GM12872 (cell line): Measurements from ENCODE around the gene KPTN.

Source experiments
- CTCF ChIP-seq: IDR thresholded peaks from 3 replicates; pipeline ENCODE4 v1.5.1; 2011; ENCODE audit warnings: low read depth, mild to moderate bottlenecking, low read length, moderate library complexity; ENCODE audit not compliant: insufficient read depth

KPTN gene

DNA sequence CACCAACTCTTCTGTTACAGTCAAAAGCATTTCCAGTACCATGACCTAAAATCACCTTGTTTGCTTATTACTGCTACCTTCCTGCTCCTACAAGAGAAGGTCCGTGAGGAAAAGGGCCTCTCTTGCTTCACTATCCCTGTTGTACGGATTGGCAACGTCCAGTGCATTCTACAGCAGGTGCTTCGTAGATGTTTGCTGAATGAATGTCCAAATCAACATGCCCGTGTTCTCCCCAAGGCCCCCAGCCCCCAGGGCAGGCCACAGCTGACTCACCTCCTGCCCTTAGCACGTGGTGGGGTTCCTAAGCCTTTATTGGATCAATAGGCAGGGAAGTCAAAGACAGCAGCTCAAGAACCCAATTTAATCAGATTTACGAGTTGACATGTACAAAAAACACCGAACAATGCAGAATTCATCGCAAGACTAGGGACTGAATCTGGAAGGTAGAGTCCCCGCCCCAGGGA, 36.4 kb upstream of the KPTN start:
- no peak for TF ChIP-seq CTCF

DNA sequence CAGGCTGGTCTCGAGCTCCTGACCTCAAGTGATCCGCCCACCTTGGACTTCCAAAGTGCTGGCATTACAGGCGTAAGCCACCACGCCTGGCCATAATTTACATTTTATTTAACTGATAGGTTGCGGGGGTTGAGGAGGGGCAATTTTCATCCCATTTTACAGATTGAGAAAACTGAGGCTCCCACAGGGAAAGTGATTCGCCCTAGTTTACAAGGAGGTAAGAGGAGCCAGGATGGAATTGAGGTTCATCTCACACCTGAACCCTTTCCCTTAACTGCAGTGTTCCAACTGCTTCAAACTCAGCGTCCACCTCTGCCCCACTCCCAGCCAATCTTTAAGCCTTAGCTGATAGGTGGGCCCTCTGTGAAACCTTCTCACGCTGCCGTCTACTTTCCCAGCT, 34.8 kb upstream of the KPTN start:
- no peak for TF ChIP-seq CTCF

DNA sequence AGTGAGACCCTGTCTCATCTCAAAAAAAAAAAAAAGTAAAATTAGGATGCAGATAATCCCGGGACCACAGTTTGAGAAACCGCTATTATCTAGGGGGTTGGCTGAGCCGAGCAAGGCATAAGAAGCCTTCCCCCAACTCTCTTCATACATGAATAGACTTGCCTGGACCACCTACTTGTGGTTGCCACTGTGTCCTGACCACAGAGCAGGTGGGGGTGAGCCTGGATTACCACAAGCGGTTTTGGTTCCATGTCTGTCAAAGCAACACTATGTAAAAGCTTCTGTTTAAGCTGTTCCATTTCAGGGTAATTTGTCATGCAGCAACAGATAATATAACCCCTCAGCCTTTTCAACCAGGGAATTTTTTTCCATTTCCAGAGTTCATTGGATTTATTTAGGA, 34.1 kb upstream of the KPTN start:
- no peak for TF ChIP-seq CTCF

GRCh38 chr19:47514869-47515588, 31.0 kb upstream of the KPTN start, which contains the start of gene NAPA:
Gene NAPA, minus strand, starts transcription at chr19:47515063. Its CDS starts 123 bp downstream, at chr19:47514940.
- TF ChIP-seq CTCF: no peak

GRCh38 chr19:47514151-47514868, 30.3 kb upstream of the KPTN start:
- TF ChIP-seq CTCF: no peak

DNA sequence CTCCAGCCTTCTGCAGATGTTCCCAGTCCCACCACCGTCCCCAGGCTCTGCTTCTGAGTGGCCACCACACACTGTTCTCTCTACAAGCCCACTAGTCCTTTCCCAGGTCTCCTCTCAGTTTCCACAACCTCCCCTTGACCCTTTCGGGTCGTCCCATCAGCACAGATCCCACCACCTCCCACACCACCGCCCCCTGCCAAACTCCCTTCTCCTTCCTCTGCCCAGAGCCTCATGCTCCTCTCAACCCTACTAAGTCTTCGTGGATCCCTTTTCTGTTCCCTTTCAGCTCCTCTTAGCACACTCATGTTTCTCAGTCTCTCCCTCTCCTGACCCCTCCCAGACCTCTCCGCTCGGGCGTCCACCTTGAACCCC, 28.9 kb upstream of the KPTN start:
- TF ChIP-seq CTCF: no peak

- no peak for TF ChIP-seq CTCF
These were observed 28.3 kb upstream of the KPTN start for GRCh38 chr19:47512183-47512947.
